NCI-H146 treated with DMSO at 0.1 percent for 48 hours (cell line): ENCODE measurements around the gene ONECUT1.
A peak's percentile ranks its signal among the peaks of the same experiment; 100 is the strongest.

Source experiments
- DNase-seq: peaks from one replicate; lab custom pipeline; 2025; ENCODE audit not compliant: unreplicated experiment; lab: John Stamatoyannopoulos, UW

ONECUT1 gene

DNA sequence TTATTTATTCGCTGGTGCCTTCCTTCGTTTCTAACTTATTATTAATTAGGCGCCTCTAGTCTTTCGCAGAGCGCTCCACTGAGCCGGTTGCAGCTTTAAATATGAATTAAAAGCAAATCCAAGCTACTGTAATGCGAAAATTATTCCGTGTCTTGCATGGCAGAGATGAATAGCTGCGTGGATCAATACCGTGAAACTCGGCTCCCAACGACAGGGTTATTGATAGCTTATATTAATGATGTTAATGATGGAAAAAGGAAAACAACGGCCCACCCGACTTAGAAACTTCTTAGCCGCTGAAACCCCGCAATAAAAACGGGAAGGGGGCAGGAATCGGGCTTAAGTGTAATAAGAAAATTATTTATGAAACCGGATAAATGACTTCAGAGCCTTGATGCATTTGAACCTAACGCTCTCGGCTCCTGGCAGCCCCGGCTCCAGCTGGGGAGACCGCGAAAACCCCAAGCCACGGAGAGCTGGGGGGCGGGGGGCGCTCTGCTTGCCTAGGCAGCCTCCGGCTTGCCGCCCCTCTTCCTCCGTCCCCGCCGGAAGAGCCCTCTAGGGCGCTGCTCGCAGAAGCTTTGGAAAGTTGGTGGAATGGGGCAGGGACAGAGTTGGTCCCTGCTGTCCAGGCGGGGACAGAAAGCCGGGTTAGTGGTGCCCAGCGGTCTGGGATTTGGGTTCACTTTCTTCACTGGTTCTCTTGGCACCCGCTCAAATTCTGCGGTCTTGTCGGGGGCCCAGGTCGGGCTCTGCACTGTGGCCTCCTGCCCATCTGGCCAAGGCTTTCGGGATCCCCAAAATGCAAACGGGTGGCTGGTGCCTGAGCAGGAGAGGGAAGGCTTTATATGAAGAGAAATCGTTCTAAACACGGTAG, 7.7 kb upstream of the ONECUT1 start:
- no peak for DNase-seq

DNA sequence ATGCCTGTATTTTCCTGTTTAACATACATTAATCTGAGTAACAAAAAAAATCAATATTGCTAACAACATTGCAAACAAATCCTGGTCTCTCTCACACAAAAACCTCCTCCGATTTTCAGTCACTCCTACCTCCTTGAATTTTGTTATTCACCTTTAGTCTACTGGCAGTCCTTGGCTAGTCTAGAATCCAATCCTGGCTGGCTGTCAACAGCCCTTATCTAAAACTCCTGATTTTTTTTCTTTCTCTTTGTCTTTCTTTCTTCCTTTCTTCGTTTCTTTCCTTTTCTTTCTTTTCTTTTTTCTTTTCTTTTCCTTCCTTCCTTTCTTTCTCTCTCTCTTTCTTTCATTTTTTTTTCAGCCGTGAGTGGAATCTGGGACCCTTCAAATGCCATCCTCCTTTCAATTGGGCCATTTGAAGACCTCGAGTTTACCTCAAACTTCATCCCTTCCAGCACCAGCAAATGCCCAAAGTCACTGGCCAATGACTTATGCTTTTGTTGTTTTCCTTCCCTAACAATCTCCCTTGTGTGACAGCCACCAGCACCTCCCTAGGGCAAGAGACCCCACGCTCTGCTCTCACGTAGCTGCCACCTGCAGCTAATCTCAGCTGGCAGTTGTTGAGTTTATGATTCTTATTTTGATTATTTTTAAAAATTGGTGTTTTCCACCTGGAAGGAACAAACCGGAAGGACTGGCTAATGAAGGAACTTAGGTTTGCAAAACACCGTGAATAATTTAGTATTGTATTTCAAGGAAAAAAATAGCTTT, 6.8 kb upstream of the ONECUT1 start:
- DNase-seq: no peak

DNA sequence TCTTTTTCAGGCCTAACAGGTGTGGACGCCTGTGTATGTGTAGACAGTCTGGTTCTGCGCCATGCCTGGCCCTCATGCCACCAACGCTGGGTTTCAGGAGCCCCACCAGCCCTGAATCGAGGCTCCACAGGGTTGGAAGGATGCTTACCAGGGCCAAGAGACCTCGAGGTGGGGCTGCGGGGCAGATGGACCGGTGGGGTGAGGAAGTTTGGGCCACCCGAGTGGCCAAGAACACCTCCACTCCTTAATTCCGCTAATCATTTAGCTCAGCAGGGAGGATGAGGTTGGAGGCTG, 6.0 kb upstream of the ONECUT1 start:
- DNase-seq: no peak

- DNase-seq: no peak
Observed at GRCh38 chr15:52795464-52796227, 5.5 kb upstream of the ONECUT1 start.

GRCh38 chr15:52794665-52795463, 4.7 kb upstream of the ONECUT1 start:
- no peak for DNase-seq

- DNase-seq: no peak
Observed at GRCh38 chr15:52791776-52792175, 1.6 kb upstream of the ONECUT1 start.

- DNase-seq: peak; percentile 38
Observed at GRCh38 chr15:52790941-52791751, 1.0 kb upstream of the ONECUT1 start.

DNA sequence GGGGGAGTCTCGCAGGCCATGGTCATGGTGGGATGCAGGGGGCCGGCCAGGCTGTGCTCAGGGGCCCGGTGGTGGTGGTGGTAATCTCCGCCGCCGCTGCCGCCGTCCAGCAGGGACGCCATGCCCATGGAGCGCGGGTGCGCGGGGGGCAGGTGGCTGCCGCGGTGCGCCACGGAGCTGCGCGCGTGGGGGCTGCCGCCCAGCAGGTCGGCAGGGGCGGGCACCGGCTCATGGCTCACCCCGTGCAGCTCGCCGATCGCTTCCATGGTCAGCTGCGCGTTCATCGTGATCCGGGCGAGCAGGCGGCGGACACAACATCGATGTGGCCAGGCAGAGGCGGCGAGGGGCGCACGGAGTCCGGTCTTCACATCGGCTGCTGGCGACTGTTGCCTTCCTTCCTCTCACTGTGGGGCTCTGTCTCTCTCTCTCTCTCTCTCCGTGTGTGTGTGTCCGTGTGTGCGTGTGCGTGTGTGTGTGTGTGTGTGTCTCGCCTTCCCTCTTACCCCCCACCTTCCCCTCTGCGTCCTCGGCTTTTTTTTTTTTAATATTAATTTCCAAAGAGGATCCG, 451 bp downstream of the ONECUT1 start:
- peak; percentile 9 for DNase-seq

DNA sequence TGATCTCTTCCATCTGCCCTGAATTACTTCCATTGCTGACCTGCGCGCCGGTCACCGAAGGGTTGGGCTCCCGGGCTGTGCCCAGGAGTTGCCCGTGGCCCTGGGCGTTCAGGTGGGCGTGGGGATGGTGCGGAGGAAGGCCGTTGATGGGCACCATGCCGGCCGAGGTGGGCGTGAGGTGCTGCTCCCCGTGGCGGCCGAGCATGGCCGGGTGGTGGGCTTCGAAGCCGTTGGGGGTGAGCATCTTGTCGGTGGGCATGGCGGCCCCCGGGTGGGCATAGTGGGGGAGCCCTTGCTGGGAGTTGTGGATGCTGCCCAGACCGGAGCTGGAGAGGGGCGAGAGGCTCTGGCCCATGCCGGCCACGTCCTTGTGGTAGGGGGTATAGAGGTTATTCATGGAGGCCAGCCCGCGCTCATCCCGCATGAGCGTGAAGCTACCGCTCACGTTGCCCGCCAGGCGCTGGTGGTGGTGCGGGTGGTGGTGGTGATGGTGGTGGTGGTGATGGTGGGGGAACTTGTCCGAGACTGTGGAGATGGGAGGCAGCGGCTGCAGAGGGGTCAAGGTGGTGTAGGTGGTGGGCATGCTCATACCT, 1.0 kb downstream of the ONECUT1 start:
- no peak for DNase-seq

DNA sequence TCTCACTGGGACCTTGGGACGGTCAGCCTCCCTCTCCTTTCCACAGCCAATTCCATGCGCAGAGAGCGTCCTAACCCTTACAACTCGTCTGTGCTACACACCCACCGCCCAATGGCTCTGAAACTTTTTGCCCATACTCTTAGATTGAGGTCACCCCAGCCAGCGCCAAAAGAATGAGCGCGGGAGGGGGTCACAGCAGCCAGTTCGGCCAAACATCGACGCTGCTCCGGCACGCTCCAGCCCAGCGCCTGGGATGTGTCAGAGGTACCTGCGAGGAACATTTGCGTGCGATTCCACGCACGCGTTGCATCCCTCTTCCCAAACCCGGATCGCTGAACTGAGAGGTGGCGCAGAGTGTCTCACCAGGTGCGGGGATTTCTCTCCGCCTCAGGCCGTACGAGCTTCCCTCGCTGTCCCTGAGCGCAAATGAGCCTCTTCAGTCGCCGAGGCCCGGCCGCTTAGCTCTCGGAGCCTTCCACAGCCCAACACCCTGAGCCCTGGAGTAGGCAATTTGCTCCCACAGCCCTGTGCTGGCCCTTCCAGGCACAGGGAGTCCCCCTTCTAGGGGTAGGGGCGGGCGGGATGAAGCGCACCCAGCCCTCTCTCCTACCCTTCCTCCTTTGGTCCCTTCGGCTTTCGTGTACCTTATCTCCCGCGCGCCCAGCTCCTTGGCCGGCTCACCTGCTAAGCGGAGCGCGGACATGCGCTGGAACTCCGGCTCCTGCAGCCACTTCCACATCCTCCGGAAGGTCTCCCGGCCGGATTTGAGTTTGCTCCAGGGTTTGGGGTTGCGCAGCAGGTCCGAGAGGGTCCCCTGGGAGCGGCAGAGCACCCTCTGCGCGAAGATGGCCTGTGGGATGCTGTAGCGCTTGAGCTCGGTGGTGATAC, 1.8 kb downstream of the ONECUT1 start:
- DNase-seq: no peak

DNA sequence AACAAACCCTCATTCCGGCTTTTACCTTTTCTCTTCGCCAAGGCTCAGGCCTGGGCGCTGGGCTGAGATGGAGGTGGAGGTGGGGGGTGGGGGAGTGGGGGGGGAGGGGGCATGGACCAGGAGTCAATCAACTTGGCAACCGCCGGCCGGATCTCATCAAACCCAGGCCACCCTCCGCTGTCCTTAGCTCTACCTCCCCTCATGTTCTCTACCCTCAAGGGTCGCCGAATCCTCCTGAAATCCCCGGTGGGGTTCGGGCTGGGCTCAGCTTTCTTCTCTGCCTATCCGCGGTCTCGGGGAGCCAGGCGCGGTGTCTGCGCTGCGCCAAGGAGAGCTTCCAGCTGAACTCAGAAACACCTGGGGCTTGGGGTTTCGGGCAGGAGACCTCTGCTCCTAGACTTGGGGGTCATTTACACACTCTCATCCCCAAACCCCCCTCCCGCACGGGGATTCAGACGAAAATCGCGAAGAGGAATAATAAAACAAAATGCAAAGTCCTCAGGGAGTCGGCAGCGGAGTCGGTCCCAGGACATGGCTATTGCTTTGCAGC, 2.5 kb downstream of the ONECUT1 start:
- DNase-seq: no peak

DNA sequence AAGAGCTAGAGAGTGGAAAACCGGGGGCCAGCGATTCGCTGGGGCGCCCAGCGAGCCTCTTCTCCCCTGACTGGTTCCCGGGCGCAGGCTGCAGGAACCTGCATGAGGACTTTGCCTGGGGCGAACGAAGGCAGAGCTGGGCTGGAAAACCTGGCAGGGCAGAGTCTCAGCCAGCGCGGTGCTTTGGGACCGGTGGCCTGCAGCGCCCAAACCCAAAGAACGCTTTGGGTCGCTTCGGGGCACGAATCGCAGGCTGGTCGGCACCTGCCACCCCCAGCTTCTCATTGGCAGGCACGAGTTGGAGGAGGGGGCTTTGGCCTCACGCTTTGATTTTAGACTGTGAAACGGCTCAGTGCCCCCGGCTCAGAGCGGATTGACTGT, 3.0 kb downstream of the ONECUT1 start:
- DNase-seq: no peak

GRCh38 chr15:52786436-52787122, 3.6 kb downstream of the ONECUT1 start:
- no peak for DNase-seq

DNA sequence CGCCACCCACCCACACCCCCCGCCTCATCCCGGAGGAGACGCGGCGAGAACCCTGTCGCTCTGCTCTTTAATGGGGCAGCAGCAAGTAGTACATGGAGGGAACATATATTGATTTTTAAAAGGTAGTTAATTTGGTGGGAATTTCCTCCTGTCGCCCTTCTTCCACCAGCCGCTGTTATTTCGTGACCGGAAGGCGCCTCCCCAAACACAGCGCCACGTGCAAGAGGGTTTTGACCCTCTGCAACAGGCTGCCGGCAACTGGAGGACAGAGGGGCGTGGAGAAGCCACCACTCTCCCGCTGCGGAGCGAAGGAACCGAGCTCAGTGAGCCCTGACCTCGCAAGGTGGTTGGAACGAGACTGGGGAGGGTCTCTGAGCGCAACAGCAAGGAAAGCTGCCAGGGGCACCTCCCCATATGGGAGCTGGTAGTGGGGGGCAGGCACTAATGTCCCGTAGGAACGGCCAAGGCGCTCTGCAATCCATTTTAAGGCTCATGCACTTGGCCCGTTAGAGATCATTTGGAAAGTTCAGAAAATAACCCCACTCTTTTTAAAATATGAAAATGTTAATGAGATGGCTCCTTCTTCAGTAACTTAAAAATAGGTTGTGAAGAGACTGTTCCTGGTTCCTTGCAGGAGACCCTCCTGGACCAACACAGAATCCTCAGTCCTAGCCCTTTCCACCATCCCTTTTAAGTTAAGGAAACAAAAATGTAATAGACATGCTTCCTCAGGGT, 4.3 kb downstream of the ONECUT1 start:
- no peak for DNase-seq

- DNase-seq: no peak
Observed at GRCh38 chr15:52784799-52785671, 5.1 kb downstream of the ONECUT1 start.
